Pericardium fibroblast (primary cell): ENCODE results near the gene ARMCX2. TPM values are rescaled to one million over a fixed set of nuclear protein-coding genes. Genes with fewer than 3 reads are reported as not detected.

Experiments
- total RNA-seq: library from RNA; depleted of rRNA; stranded (reverse); fragments of >200 nt; gene quantifications from 2 replicates; pipeline ENCODE4 v1.2.3, GENCODE V29; 2015

ARMCX2 gene
- total RNA-seq = 73.8 and 76.3 TPM in 2 replicates

DNA sequence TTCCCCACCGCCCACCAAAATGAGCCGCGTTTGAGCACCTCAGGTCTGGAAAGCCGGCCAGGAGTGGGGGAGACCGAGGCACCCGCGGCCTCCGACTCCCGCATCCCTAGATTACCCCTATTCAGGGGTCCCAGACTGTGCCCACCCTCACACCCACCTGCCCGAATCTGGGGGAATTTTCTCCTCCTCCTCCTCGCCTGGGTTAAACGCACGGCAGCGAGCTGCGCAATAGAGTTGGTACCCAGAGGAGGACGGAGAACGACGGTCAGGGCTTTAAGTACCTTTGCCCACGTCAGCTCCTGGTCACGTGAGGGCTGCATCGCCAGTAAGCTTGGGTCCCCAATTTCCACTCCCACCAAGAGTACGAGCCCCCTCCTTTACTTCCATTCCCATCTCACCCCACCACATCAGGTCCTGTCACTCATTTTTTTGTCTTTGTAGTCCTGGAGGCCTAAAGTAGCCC is at the start of gene ARMCX2:
Gene ARMCX2, minus strand, starts transcription at position 250 of the 463 bp plus-strand sequence. CDS start 2,262 bp downstream, outside the sequence.

DNA sequence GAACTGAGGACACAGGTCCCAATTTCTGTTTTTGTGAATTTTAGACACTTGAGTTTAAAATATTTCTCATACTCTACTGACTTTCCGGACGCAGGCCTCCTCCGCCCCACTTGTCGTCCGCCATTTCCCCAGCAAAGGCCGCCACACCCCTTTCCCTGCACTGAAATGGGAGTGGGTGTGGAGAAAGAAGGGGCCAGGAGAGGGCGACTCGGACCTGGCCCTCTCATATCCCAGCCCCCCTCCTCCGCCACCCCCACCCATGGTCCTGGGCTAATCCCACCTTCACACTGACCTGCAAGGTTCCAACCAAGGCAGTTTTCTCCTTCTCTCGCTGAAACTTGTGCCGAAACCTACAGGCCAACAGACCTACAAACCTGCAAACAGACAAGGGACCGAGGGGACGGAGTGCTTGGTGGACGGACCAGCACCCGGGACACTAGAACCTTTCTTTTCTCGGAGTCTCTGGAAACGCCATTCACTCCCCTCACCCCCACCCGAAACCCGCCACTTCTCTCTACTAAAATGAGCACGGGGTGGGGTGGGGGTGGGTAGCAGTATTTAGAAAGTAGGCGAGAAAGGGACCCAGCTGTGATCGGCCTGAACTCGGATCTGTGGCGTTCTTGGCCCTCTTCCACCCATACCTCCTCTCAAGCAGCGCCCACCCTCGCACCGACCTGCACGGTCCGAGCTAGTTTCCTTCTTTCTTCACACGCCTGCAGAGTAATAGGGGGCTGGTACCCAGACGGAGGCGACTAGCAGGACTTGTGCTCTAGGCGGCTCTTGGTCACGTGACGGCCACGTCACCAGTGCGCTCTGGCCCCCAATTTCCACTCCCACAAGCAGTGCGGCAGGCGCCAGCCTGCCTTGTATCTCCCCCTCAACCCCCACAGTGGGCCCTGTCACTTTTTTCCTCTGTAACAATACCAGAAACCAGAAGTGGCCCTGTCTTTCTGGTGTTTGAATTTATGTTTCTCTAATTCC is 42.1 kb downstream of the ARMCX2 start, which contains the start of gene ARMCX6:
Gene ARMCX6, minus strand, starts transcription at position 790 of the 981 bp plus-strand sequence. CDS start 1,380 bp downstream, outside the sequence.

Other genes starting within 250 kb of the ARMCX2 start
- gene ARMCX4, start 174.4 kb downstream of the ARMCX2 start, total RNA-seq = 0.70 and 1.4 TPM in 2 replicates
- gene ARMCX1, start 109.3 kb downstream of the ARMCX2 start, total RNA-seq = 24.7 and 34.0 TPM in 2 replicates
- 24.2 and 24.9 TPM in 2 replicates for gene ARMCX6, start 41.9 kb downstream of the ARMCX2 start, total RNA-seq
- 43.6 and 52.9 TPM in 2 replicates for gene ARMCX3, start 36.7 kb downstream of the ARMCX2 start, total RNA-seq